AG04450 (cell line): ENCODE data around the gene L1CAM. TPM values are rescaled to one million over a fixed set of nuclear protein-coding genes. Genes with fewer than 3 reads are reported as not detected.

ENCODE experiments used
- CTCF ChIA-PET: fragments of 300-600, 350-600 bp; formaldehyde crosslinking; extraction: SDS; loops from one replicate; lab custom pipeline; 2022; ENCODE audit warnings: antibody characterized with exemption, inconsistent platforms; lab: Charles Lee
- POLR2A ChIA-PET: fragments of 350-600 bp; formaldehyde crosslinking; extraction: SDS; loops from one replicate; lab custom pipeline; 2021; ENCODE audit warnings: antibody characterized with exemption, inconsistent platforms; lab: Yijun Ruan, JAX
- DNase-seq: peaks from one replicate; pipeline ENCODE4 v3.0.0-alpha.2; 2011; ENCODE audit warnings: low read depth, low spot score
- H3K27ac ChIP-seq: one replicate; pipeline ENCODE4 v1.5.1; 2012; ENCODE audit warnings: low read depth, low read length, control low read depth
- H3K27me3 ChIP-seq: one replicate; pipeline ENCODE4 v1.6.0; 2012; ENCODE audit warnings: low read length; ENCODE audit not compliant: control insufficient read depth, insufficient read depth
- H3K4me3 ChIP-seq: 2 replicates; pipeline ENCODE4 v1.5.1; 2011; ENCODE audit warnings: mild to moderate bottlenecking, low read depth, low read length, control low read depth
- H3K9me3 ChIP-seq: 2 replicates; pipeline ENCODE4 v1.5.1; 2012; ENCODE audit warnings: low read length; ENCODE audit not compliant: control insufficient read depth, insufficient read depth
- polyA plus RNA-seq: library from polyadenylated mRNA; depleted of rRNA; stranded (reverse); fragments of >200 nt; gene quantifications from 2 replicates; pipeline ENCODE4 v1.2.3, GENCODE V29; 2011
- TF ChIP-seq, protein P1 (sequence below): IDR thresholded peaks from 2 replicates; pipeline ENCODE4 v1.5.1; 2011; ENCODE audit warnings: low read depth, low read length, control low read depth, inconsistent platforms

The L1CAM gene
- polyA plus RNA-seq, 1 experiment = 0.10 TPM

DNA sequence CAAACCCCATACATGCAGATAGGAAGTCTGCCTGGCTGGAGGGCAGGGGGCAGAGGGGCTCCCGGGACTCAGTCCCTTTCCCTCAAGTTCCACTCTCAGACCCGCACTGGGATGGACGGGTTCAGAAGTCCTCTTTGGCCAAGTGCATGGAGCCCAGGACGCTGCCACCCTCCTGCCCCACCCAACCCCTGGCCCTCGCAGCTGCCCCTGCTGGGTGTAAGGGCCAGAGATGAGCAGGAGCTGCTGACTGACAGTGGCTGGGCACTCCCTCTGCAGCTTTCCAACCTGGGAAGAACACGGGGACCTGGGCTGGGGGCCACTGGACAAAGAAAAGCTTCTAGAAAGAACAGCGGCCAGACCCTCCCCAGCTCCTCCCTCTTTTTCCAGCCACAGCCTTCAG, 3.4 kb downstream of the L1CAM start:
- ChIA-PET CTCF (no interaction called here), POLR2A (no interaction called here)
- TF ChIP-seq, protein P1, sequence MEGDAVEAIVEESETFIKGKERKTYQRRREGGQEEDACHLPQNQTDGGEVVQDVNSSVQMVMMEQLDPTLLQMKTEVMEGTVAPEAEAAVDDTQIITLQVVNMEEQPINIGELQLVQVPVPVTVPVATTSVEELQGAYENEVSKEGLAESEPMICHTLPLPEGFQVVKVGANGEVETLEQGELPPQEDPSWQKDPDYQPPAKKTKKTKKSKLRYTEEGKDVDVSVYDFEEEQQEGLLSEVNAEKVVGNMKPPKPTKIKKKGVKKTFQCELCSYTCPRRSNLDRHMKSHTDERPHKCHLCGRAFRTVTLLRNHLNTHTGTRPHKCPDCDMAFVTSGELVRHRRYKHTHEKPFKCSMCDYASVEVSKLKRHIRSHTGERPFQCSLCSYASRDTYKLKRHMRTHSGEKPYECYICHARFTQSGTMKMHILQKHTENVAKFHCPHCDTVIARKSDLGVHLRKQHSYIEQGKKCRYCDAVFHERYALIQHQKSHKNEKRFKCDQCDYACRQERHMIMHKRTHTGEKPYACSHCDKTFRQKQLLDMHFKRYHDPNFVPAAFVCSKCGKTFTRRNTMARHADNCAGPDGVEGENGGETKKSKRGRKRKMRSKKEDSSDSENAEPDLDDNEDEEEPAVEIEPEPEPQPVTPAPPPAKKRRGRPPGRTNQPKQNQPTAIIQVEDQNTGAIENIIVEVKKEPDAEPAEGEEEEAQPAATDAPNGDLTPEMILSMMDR = no peak
- DNase-seq = no peak
- Histone ChIP-seq H3K27ac (no peak overlapping the region), H3K9me3 (no peaks in the 10 kb centered on the region; the same call in 1 of the 2 replicates), H3K27me3 (peaks cover 65% of the 10 kb centered on the region), H3K4me3 (no peak overlapping the region)

DNA sequence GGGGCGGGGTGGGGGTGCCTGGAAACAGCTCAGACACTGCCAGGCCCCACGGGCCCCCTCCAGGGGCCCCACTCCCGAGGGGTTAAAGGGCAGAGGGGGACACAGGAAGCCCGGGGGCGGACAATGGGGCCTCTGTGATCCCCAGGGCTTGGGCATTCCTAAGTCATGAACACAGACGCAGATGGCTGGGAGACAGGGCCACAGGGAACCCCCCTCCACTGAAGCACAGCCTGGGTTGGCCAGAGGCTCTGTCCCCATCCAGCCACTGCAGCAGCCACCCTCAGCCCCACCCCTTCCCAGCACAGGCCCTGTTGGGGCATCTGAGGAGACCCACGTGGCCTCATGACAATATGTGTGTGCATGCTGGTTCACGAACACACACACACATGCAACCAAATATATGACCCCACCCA, 3.9 kb downstream of the L1CAM start:
- CTCF ChIA-PET = no interaction called here
- no peak for DNase-seq

DNA sequence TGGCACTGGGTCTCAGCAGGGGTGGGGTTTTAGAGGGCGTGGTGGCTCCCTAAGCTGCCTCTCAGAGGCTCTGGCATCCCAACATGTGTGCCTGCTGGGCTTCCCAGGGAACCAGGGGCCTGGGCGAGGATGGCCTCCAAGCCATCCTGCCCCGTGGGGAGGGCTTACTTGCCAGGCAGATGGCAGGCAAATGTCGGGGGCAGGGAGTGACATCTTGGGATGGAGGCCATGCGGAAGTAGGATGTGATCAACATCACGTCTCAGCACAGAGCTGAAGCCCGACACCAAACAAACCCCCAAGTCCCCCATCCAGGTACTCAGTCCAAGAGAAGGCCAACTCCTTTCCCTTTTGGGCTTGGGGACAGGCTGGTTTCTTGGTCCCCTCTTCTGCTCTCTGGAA, 4.7 kb downstream of the L1CAM start:
- TF ChIP-seq, protein P1 = no peak
- ChIA-PET POLR2A (interaction anchor here (0.6 kb wide), 1 partner anchor 44 kb away, joined by 4 read pairs; no protein-coding TSS in a partner anchor), CTCF (no interaction called here)
- no peaks in the 10 kb centered on the region; the same call in 1 of the 2 replicates for H3K9me3 ChIP-seq
- DNase-seq = no peak
- peaks cover 54% of the 10 kb centered on the region for H3K27me3 ChIP-seq
- H3K27ac ChIP-seq = no peak overlapping the region
- H3K4me3 ChIP-seq = no peak overlapping the region

More for the DNA sequence above, 3.9 kb downstream of the L1CAM start:
- Histone ChIP-seq H3K9me3 (no peaks in the 10 kb centered on the region; the same call in 1 of the 2 replicates), H3K27me3 (peaks cover 60% of the 10 kb centered on the region), H3K4me3 (no peak overlapping the region), H3K27ac (no peak overlapping the region)
- POLR2A ChIA-PET = no interaction called here
- TF ChIP-seq, protein P1 = no peak

DNA sequence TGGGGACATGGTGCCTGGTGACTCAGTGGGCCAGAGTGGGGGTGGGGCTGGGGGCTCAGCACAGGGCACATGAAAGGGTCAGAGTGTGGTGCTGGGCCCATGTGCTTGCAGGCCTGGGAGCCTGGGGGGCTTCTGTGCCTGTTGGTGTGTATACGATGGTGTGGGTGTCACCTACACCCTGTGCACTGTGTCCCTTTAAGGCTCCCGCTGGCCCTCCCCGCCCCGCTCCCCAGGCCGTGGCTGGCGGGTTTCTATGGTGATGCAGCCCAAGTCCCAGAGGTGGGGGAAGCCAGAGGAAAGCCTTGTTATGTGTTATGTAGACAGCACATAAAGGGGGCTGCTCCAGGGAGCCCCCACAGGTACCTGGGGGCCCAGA, 5.5 kb downstream of the L1CAM start:
- no peak overlapping the region for H3K4me3 ChIP-seq
- H3K27me3 ChIP-seq = peaks cover 51% of the 10 kb centered on the region
- no peak overlapping the region for H3K27ac ChIP-seq
- ChIA-PET CTCF (no interaction called here), POLR2A (no interaction called here)
- DNase-seq = no peak
- no peaks in the 10 kb centered on the region for H3K9me3 ChIP-seq
- TF ChIP-seq, protein P1 = no peak

DNA sequence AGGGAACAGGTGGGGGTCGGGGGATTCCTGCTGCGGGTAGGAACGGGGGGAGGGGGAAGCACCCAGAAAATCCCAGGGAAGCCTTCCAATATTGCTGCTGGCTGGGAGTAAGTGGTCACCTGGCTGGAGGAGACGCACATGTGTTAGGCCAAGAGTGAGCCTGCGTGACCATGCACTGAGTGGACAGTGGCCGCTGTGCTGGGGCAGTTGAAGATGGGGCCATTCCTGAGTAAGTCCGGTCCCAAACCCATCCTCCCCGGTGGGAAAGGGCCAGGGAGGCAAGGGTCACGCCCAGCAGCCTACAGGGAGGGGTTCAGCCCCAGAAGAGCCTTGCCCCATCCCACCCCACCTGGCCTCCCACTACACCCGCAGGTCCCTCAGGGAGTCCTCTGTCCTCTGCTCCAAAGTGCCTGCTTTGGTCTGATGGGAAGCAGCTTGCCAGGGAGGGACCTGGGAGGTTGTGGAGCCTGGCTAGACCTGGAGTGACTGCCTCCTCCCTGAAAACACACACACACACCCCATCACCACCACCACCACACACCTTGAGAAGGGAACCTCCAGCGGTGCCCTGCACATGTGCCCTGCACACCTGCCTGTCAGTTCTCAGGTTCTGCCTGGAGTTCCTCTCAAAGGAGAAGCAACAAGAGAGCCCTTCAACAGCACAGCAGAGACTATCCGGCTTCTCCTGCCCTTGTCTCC, 6.1 kb downstream of the L1CAM start:
- TF ChIP-seq, protein P1 = no peak
- Histone ChIP-seq H3K27ac (no peak overlapping the region), H3K27me3 (peaks cover 46% of the 10 kb centered on the region), H3K4me3 (no peak overlapping the region), H3K9me3 (no peaks in the 10 kb centered on the region)
- ChIA-PET CTCF (no interaction called here), POLR2A (no interaction called here)
- DNase-seq = no peak
